Hepatocyte (in vitro differentiated cells): ENCODE results near the gene SLC13A3. TPM values are rescaled to one million over a fixed set of nuclear protein-coding genes. Genes with fewer than 3 reads are reported as not detected.

Experiments
- DNase-seq: peaks from one replicate; pipeline ENCODE4 v3.0.0-alpha.2; 2016; ENCODE audit warnings: low spot score
- H2AFZ ChIP-seq: fragments of 200-600 bp; sonication (generic); 2 replicates; pipeline ENCODE4 v1.6.0; 2016; ENCODE audit warnings: antibody characterized with exemption, mild to moderate bottlenecking
- H3K27ac ChIP-seq: fragments of 200-600 bp; sonication (generic); 2 replicates; pipeline ENCODE4 v1.5.1; 2016; ENCODE audit warnings: mild to moderate bottlenecking
- H3K27me3 ChIP-seq: fragments of 200-600 bp; sonication (generic); 2 replicates; pipeline ENCODE4 v1.6.1; 2016
- H3K36me3 ChIP-seq: fragments of 200-600 bp; sonication (generic); replicated peaks from 2 replicates; pipeline ENCODE4 v1.5.1; 2016; ENCODE audit warnings: low read depth; ENCODE audit not compliant: insufficient read depth
- H3K4me1 ChIP-seq: fragments of 200-600 bp; sonication (generic); 2 replicates; pipeline ENCODE4 v1.5.1; 2016; ENCODE audit warnings: mild to moderate bottlenecking, moderate library complexity; ENCODE audit not compliant: insufficient read depth
- H3K4me2 ChIP-seq: fragments of 200-600 bp; sonication (generic); 2 replicates; pipeline ENCODE4 v1.6.0; 2016
- H3K4me3 ChIP-seq: fragments of 200-600 bp; sonication (generic); 2 replicates; pipeline ENCODE4 v1.5.1; 2016; ENCODE audit warnings: mild to moderate bottlenecking
- H3K79me2 ChIP-seq: fragments of 200-600 bp; sonication (generic); 2 replicates; pipeline ENCODE4 v1.6.0; 2017; ENCODE audit warnings: mild to moderate bottlenecking
- H3K9me2 ChIP-seq: fragments of 200-600 bp; sonication (generic); replicated peaks from 2 replicates; pipeline ENCODE4 v1.6.0; 2017; ENCODE audit warnings: mild to moderate bottlenecking; ENCODE audit not compliant: insufficient read depth
- H3K9me3 ChIP-seq: fragments of 200-600 bp; sonication (generic); 2 replicates; pipeline ENCODE4 v1.5.1; 2016; ENCODE audit warnings: low read depth, mild to moderate bottlenecking
- H4K20me1 ChIP-seq: fragments of 200-600 bp; sonication (generic); 2 replicates; pipeline ENCODE4 v1.6.0; 2016; ENCODE audit warnings: mild to moderate bottlenecking; ENCODE audit not compliant: insufficient read depth, poor library complexity, severe bottlenecking
- EZH2 ChIP-seq: fragments of 200-600 bp; sonication (generic); IDR thresholded peaks from 2 replicates; pipeline ENCODE4 v1.6.1; 2016; ENCODE audit warnings: antibody characterized with exemption, mild to moderate bottlenecking, borderline replicate concordance
- EZH2phosphoT487 ChIP-seq: fragments of 200-600 bp; sonication (generic); IDR thresholded peaks from one replicate; pipeline ENCODE4 v1.6.1; 2018; ENCODE audit warnings: antibody characterized with exemption, mild to moderate bottlenecking, low read depth, moderate library complexity; ENCODE audit not compliant: unreplicated experiment, severe bottlenecking
- WGBS: methylation state at CpG from one replicate; pipeline ENCODE4 v1.1.6; 2016; ENCODE audit warnings: low lambda C conversion rate; ENCODE audit errors: missing lambda C conversion rate; 5-methylcytosine and 5-hydroxymethylcytosine counted together
- polyA plus RNA-seq: library from polyadenylated mRNA; unstranded; fragments of >200 nt; fragmentation: Nextera tagmentation; extraction: Ambion mirVana; gene quantifications from 2 replicates; pipeline ENCODE4 v1.2.1, GENCODE V29; 2016
- total RNA-seq: library from RNA; depleted of rRNA; stranded (reverse); fragments of >200 nt; gene quantifications from 2 replicates; pipeline ENCODE4 v1.2.3, GENCODE V29; 2014
- TF ChIP-seq, protein P1 (sequence below): fragments of 200-600 bp; sonication (generic); IDR thresholded peaks from 2 replicates; pipeline ENCODE4 v1.5.1; 2016; ENCODE audit warnings: antibody characterized with exemption, mild to moderate bottlenecking; ENCODE audit not compliant: poor library complexity

The SLC13A3 gene
- total and polyA plus RNA-seq, 2 experiments from 2014 or later, result 1.8 to 9.4 TPM

DNA sequence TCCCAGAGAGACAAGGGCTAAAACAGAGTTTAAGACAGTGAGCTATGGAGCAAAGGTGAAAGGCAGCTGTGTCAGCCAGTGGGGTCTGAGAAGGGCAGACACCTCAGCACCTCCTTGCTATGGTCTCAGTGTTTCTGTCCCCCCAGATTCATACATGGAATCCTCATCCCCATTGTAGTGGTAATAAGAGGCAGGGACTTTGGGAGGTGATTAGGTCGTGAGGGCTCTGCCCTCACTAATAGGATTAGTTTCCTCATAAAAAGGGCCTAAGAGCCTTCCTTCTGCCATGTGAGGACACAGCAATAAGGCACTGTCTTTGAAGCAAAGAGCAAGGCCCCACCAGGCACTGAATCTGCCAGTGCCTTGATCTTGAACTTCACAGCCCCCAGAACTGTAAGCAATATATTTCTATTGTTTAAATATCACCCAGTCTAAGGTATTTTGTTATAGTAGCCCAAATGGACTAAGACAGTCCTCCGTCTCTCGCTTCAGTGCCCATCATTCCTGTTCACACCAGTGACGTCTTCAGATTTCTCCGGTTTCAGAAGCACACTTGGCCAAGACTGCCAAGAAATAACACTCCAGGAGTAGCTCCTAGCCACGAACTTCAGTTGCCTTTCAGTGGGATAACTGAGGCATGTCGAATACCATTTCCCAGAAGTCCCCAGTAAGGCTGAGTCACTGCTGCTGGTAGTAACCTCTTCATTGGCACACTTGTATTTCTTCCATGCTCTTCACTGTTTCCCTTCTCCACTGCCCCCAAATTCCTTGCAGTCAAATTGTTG is 32.8 kb downstream of the SLC13A3 start:
- Histone ChIP-seq H3K27me3 (no peaks in the 10 kb centered on the region), H3K36me3 (no peaks in the 10 kb centered on the region), H3K4me3 (no peak overlapping the region), H3K79me2 (no peaks in the 10 kb centered on the region), H4K20me1 (no peaks in the 10 kb centered on the region), H3K4me1 (no peaks in the 10 kb centered on the region), H3K4me2 (no peak overlapping the region), H3K27ac (no peak overlapping the region), H3K9me2 (no peaks in the 10 kb centered on the region), H3K9me3 (no peaks in the 10 kb centered on the region), H2AFZ (no peak overlapping the region)
- 90% methylated on average over 7 of the region's 7 CpGs for WGBS
- DNase-seq, result no peak
- TF ChIP-seq EZH2phosphoT487 (no peak), EZH2 (no peak)
- TF ChIP-seq, protein P1, sequence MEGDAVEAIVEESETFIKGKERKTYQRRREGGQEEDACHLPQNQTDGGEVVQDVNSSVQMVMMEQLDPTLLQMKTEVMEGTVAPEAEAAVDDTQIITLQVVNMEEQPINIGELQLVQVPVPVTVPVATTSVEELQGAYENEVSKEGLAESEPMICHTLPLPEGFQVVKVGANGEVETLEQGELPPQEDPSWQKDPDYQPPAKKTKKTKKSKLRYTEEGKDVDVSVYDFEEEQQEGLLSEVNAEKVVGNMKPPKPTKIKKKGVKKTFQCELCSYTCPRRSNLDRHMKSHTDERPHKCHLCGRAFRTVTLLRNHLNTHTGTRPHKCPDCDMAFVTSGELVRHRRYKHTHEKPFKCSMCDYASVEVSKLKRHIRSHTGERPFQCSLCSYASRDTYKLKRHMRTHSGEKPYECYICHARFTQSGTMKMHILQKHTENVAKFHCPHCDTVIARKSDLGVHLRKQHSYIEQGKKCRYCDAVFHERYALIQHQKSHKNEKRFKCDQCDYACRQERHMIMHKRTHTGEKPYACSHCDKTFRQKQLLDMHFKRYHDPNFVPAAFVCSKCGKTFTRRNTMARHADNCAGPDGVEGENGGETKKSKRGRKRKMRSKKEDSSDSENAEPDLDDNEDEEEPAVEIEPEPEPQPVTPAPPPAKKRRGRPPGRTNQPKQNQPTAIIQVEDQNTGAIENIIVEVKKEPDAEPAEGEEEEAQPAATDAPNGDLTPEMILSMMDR, result no peak

DNA sequence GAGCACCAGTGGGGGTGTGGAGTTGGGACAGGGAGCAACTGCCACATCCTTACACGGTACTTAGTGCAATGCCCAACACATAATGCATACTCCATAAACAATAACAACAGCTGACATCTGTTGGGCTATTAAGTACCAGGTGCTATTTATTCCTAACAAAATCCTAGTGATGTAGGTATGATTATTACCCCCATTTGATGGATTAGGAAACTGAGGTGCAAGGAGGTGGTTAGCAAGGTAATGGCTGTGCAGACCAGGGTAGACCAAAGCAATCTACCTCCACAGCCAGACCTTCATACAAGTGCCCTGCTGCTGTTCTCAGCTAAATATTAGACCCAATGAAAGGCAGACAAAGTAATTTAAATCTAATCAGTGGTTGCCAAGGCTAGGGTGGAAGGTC is 36.8 kb downstream of the SLC13A3 start:
- no peak overlapping the region for H3K27ac ChIP-seq
- no peaks in the 10 kb centered on the region for H3K9me2 ChIP-seq
- no peak overlapping the region for H2AFZ ChIP-seq
- no peaks in the 10 kb centered on the region for H4K20me1 ChIP-seq
- WGBS, result 100% methylated on average over 1 of the region's 1 CpG
- TF ChIP-seq EZH2phosphoT487, result no peak
- no peak for TF ChIP-seq EZH2
- TF ChIP-seq, protein P1, result no peak
- no peaks in the 10 kb centered on the region for H3K9me3 ChIP-seq
- H3K4me2 ChIP-seq, result no peak overlapping the region
- H3K27me3 ChIP-seq, result no peaks in the 10 kb centered on the region
- no peaks in the 10 kb centered on the region for H3K4me1 ChIP-seq
- H3K4me3 ChIP-seq, result no peak overlapping the region
- H3K79me2 ChIP-seq, result no peaks in the 10 kb centered on the region
- no peaks in the 10 kb centered on the region for H3K36me3 ChIP-seq
- no peak for DNase-seq

DNA sequence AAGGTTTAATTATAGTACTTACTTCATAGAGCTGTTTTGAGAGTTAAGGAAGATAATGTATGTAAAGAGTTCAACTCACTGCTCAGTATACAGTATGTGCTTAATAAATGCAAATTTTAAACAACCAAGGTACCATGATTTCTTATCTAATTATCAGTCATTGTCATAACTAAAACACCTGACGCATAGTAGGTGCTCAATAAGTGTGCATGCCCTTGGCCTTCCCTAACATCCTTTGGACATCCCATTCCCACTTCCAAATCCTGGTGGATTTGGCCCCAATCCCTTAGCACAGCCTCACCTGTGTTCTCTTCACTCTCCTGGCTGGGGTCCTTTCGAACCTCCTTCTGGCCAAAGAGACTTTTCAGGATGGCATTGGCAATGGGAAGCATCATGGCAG is 41.1 kb downstream of the SLC13A3 start:
- no peak overlapping the region for H3K27ac ChIP-seq
- no peaks in the 10 kb centered on the region for H3K79me2 ChIP-seq
- H2AFZ ChIP-seq, result no peak overlapping the region
- no peaks in the 10 kb centered on the region for H3K9me3 ChIP-seq
- H3K27me3 ChIP-seq, result no peaks in the 10 kb centered on the region
- H3K4me3 ChIP-seq, result no peak overlapping the region
- peaks cover 16% of the 10 kb centered on the region for H3K4me1 ChIP-seq
- 95% methylated on average over 2 of the region's 2 CpGs for WGBS
- H3K36me3 ChIP-seq, result no peaks in the 10 kb centered on the region
- TF ChIP-seq, protein P1, result no peak
- TF ChIP-seq EZH2 (no peak), EZH2phosphoT487 (no peak)
- no peak for DNase-seq
- no peaks in the 10 kb centered on the region for H3K9me2 ChIP-seq
- H3K4me2 ChIP-seq, result no peak overlapping the region
- no peaks in the 10 kb centered on the region for H4K20me1 ChIP-seq
